K562 (cell line): Measurements from ENCODE around the gene DOLPP1.

ENCODE experiments used
- CHCHD3 ChIP-seq: fragments of 250-450 bp; sonication (Bioruptor Pico); IDR thresholded peaks from 2 replicates; pipeline ENCODE4 v2.1.2; 2022; ENCODE audit warnings: mild to moderate bottlenecking
- GTF2A2 ChIP-seq: IDR thresholded peaks from 2 replicates; pipeline ENCODE4 v1.6.1; 2016; ENCODE audit warnings: mild to moderate bottlenecking, missing genetic modification characterization, missing compliant biosample characterization
- JUNB ChIP-seq: fragments of 450-650 bp; formaldehyde crosslinking; conservative IDR thresholded peaks from 2 replicates; pipeline ENCODE4 v1.4.0; 2020; ENCODE audit warnings: mild to moderate bottlenecking
- MTA1 ChIP-seq: fragments of 450-650 bp; IDR thresholded peaks from 2 replicates; pipeline ENCODE4 v1.6.1; 2017; ENCODE audit warnings: borderline replicate concordance
- PHF8 ChIP-seq: fragments of 200-600 bp; sonication (generic); IDR thresholded peaks from 2 replicates; pipeline ENCODE4 v1.6.1; 2012; ENCODE audit warnings: mixed run types, mild to moderate bottlenecking, inconsistent platforms, low read length, moderate library complexity, borderline replicate concordance
- POLR2A ChIP-seq: fragments of 450-650 bp; conservative IDR thresholded peaks from 2 replicates; pipeline ENCODE4 v1.6.1; 2016
- ZNF586 ChIP-seq: fragments of 450-650 bp; formaldehyde crosslinking; conservative IDR thresholded peaks from 2 replicates; pipeline ENCODE4 v1.4.0; 2020; ENCODE audit warnings: mild to moderate bottlenecking, moderate library complexity
- TF ChIP-seq, protein P1 (sequence below), 3 experiments: IDR thresholded peaks in 2 of 3; conservative IDR thresholded peaks in 1 of 3; 2 replicates each; pipeline ENCODE4 v1.5.1; 2011 to 2012; ENCODE audit warnings: low read length in 3 of 3, mild to moderate bottlenecking in 3 of 3, control low read depth in 2 of 3, improper control_type of control experiment in 1 of 3, inconsistent platforms in 1 of 3, low read depth in 1 of 3, mixed read lengths in 1 of 3, moderate library complexity in 1 of 3; ENCODE audit not compliant: insufficient read depth in 2 of 3
- TF ChIP-seq, protein P2 (sequence below): fragments of 450-650 bp; conservative IDR thresholded peaks from 2 replicates; pipeline ENCODE4 v1.6.1; 2016; ENCODE audit warnings: missing genetic modification characterization, low read depth, mild to moderate bottlenecking, control low read depth, missing compliant biosample characterization
- TF ChIP-seq, protein P3 (sequence below): sonication (generic); formaldehyde crosslinking; IDR thresholded peaks from 2 replicates; pipeline ENCODE4 v1.8.1; 2023; ENCODE audit warnings: mild to moderate bottlenecking, missing genetic modification reagents

DNA sequence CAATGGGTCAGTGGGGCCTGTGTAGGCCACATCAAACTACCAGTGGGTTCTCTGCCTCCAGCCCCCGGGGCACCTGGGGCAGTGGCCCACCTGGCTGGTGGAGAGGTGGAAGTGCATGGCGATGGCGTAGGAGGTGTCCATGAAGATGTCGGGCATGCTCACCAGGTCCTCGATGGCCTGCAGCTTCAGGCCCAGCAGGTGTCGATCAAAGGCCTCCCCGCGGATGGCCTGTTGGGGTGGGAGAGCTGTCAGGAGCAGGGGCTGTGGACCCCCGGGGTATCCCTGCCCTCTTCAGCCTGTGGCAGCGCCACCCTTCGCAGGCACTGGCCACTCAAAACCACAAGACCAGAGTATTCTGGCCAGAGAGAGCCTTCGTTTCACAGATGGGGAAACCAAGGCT lies 15.0 kb downstream of the DOLPP1 start:
- no peak for TF ChIP-seq ZNF586 (CRISPR knock-in tag)
- TF ChIP-seq, protein P1, sequence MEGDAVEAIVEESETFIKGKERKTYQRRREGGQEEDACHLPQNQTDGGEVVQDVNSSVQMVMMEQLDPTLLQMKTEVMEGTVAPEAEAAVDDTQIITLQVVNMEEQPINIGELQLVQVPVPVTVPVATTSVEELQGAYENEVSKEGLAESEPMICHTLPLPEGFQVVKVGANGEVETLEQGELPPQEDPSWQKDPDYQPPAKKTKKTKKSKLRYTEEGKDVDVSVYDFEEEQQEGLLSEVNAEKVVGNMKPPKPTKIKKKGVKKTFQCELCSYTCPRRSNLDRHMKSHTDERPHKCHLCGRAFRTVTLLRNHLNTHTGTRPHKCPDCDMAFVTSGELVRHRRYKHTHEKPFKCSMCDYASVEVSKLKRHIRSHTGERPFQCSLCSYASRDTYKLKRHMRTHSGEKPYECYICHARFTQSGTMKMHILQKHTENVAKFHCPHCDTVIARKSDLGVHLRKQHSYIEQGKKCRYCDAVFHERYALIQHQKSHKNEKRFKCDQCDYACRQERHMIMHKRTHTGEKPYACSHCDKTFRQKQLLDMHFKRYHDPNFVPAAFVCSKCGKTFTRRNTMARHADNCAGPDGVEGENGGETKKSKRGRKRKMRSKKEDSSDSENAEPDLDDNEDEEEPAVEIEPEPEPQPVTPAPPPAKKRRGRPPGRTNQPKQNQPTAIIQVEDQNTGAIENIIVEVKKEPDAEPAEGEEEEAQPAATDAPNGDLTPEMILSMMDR (IDR thresholded peaks at IDR 0.05 in 2 of 3, conservative IDR thresholded peaks at IDR 0.05 in 1 of 3; ENCODE audit: insufficient read depth in 2 of 3, low read depth in 1 of 3, low read length in 3 of 3) = no peak
- no peak for TF ChIP-seq MTA1
- TF ChIP-seq PHF8 = no peak
- no peak for TF ChIP-seq JUNB
- no peak for TF ChIP-seq GTF2A2 (tag)
- TF ChIP-seq, protein P2, sequence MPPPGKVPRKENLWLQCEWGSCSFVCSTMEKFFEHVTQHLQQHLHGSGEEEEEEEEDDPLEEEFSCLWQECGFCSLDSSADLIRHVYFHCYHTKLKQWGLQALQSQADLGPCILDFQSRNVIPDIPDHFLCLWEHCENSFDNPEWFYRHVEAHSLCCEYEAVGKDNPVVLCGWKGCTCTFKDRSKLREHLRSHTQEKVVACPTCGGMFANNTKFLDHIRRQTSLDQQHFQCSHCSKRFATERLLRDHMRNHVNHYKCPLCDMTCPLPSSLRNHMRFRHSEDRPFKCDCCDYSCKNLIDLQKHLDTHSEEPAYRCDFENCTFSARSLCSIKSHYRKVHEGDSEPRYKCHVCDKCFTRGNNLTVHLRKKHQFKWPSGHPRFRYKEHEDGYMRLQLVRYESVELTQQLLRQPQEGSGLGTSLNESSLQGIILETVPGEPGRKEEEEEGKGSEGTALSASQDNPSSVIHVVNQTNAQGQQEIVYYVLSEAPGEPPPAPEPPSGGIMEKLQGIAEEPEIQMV (tag) = no peak
- TF ChIP-seq, protein P3, sequence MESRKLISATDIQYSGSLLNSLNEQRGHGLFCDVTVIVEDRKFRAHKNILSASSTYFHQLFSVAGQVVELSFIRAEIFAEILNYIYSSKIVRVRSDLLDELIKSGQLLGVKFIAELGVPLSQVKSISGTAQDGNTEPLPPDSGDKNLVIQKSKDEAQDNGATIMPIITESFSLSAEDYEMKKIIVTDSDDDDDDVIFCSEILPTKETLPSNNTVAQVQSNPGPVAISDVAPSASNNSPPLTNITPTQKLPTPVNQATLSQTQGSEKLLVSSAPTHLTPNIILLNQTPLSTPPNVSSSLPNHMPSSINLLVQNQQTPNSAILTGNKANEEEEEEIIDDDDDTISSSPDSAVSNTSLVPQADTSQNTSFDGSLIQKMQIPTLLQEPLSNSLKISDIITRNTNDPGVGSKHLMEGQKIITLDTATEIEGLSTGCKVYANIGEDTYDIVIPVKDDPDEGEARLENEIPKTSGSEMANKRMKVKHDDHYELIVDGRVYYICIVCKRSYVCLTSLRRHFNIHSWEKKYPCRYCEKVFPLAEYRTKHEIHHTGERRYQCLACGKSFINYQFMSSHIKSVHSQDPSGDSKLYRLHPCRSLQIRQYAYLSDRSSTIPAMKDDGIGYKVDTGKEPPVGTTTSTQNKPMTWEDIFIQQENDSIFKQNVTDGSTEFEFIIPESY (CRISPR knock-in tag) = no peak
- TF ChIP-seq POLR2A = no peak
- TF ChIP-seq CHCHD3 (CRISPR knock-in tag) = no peak
